ENCODE results near the gene ZFAND4.

DNA sequence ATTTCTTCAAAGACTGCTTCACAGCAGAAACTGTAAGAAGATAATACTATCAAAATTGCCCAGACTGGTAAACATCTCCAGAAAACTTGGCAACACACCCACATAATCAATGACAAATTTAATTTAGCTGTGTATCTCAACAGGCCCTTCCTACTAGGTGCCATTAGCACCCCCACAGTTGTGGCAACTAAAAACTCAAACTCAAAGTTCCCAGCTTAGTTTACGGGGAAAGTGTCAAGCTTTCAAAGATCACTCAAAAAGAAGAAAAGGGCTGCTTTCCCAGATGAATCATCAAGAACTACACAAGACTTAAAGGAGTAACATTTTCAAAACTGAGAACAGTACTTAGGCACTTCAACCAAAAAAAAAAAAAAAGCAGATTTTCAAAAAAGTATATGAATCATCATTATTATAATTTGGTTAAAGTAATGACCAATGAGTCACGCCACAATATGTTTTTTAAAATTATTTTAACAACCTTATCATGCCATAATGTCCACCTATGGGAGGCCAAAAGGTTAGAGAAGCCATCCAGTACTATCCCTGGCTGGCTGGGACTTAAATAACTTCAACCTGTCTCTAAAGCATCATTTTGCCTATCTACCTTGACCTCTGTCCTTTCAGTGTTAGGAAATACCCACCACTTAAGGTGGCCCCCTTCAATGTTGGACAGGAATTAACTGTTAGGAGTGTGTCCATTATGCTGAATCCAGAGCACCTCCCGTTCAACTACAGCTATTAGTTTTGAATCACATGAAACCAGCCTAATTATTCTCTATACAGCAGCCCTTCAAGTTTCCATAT lies 90.8 kb downstream of the ZFAND4 start:
- TF ChIP-seq, protein P1, sequence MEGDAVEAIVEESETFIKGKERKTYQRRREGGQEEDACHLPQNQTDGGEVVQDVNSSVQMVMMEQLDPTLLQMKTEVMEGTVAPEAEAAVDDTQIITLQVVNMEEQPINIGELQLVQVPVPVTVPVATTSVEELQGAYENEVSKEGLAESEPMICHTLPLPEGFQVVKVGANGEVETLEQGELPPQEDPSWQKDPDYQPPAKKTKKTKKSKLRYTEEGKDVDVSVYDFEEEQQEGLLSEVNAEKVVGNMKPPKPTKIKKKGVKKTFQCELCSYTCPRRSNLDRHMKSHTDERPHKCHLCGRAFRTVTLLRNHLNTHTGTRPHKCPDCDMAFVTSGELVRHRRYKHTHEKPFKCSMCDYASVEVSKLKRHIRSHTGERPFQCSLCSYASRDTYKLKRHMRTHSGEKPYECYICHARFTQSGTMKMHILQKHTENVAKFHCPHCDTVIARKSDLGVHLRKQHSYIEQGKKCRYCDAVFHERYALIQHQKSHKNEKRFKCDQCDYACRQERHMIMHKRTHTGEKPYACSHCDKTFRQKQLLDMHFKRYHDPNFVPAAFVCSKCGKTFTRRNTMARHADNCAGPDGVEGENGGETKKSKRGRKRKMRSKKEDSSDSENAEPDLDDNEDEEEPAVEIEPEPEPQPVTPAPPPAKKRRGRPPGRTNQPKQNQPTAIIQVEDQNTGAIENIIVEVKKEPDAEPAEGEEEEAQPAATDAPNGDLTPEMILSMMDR (IDR thresholded peaks at IDR 0.05), result no peak
- TF ChIP-seq JUN (CRISPR knock-in tag; IDR thresholded peaks at IDR 0.05) (no peak), SP1 (CRISPR knock-in tag; conservative IDR thresholded peaks at IDR 0.05) (no peak), ZNF121 (CRISPR knock-in tag; IDR thresholded peaks at IDR 0.05) (no peak), CREB1 (CRISPR knock-in tag; IDR thresholded peaks at IDR 0.05) (no peak), NR3C1 (CRISPR knock-in tag; conservative IDR thresholded peaks at IDR 0.05; ENCODE audit: low read depth) (no peak), NFE2L1 (CRISPR knock-in tag; IDR thresholded peaks at IDR 0.05) (no peak), ATF1 (CRISPR knock-in tag; IDR thresholded peaks at IDR 0.05) (no peak)
- TF ChIP-seq, protein P2, sequence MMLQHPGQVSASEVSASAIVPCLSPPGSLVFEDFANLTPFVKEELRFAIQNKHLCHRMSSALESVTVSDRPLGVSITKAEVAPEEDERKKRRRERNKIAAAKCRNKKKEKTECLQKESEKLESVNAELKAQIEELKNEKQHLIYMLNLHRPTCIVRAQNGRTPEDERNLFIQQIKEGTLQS (CRISPR knock-in tag; conservative IDR thresholded peaks at IDR 0.05), result no peak
- TF ChIP-seq, protein P3, sequence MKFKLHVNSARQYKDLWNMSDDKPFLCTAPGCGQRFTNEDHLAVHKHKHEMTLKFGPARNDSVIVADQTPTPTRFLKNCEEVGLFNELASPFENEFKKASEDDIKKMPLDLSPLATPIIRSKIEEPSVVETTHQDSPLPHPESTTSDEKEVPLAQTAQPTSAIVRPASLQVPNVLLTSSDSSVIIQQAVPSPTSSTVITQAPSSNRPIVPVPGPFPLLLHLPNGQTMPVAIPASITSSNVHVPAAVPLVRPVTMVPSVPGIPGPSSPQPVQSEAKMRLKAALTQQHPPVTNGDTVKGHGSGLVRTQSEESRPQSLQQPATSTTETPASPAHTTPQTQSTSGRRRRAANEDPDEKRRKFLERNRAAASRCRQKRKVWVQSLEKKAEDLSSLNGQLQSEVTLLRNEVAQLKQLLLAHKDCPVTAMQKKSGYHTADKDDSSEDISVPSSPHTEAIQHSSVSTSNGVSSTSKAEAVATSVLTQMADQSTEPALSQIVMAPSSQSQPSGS (CRISPR knock-in tag; IDR thresholded peaks at IDR 0.05; ENCODE audit: borderline replicate concordance, low read depth), result no peak
- TF ChIP-seq, protein P4, sequence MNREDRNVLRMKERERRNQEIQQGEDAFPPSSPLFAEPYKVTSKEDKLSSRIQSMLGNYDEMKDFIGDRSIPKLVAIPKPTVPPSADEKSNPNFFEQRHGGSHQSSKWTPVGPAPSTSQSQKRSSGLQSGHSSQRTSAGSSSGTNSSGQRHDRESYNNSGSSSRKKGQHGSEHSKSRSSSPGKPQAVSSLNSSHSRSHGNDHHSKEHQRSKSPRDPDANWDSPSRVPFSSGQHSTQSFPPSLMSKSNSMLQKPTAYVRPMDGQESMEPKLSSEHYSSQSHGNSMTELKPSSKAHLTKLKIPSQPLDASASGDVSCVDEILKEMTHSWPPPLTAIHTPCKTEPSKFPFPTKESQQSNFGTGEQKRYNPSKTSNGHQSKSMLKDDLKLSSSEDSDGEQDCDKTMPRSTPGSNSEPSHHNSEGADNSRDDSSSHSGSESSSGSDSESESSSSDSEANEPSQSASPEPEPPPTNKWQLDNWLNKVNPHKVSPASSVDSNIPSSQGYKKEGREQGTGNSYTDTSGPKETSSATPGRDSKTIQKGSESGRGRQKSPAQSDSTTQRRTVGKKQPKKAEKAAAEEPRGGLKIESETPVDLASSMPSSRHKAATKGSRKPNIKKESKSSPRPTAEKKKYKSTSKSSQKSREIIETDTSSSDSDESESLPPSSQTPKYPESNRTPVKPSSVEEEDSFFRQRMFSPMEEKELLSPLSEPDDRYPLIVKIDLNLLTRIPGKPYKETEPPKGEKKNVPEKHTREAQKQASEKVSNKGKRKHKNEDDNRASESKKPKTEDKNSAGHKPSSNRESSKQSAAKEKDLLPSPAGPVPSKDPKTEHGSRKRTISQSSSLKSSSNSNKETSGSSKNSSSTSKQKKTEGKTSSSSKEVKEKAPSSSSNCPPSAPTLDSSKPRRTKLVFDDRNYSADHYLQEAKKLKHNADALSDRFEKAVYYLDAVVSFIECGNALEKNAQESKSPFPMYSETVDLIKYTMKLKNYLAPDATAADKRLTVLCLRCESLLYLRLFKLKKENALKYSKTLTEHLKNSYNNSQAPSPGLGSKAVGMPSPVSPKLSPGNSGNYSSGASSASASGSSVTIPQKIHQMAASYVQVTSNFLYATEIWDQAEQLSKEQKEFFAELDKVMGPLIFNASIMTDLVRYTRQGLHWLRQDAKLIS (CRISPR knock-in tag; IDR thresholded peaks at IDR 0.05; ENCODE audit: borderline replicate concordance), result no peak
- TF ChIP-seq, protein P5, sequence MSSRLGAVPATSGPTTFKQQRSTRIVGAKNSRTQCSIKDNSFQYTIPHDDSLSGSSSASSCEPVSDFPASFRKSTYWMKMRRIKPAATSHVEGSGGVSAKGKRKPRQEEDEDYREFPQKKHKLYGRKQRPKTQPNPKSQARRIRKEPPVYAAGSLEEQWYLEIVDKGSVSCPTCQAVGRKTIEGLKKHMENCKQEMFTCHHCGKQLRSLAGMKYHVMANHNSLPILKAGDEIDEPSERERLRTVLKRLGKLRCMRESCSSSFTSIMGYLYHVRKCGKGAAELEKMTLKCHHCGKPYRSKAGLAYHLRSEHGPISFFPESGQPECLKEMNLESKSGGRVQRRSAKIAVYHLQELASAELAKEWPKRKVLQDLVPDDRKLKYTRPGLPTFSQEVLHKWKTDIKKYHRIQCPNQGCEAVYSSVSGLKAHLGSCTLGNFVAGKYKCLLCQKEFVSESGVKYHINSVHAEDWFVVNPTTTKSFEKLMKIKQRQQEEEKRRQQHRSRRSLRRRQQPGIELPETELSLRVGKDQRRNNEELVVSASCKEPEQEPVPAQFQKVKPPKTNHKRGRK (CRISPR knock-in tag; IDR thresholded peaks at IDR 0.05; ENCODE audit: borderline replicate concordance), result no peak
- TF ChIP-seq, protein P6, sequence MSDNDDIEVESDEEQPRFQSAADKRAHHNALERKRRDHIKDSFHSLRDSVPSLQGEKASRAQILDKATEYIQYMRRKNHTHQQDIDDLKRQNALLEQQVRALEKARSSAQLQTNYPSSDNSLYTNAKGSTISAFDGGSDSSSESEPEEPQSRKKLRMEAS (CRISPR knock-in tag; IDR thresholded peaks at IDR 0.05), result no peak
- TF ChIP-seq, protein P7, sequence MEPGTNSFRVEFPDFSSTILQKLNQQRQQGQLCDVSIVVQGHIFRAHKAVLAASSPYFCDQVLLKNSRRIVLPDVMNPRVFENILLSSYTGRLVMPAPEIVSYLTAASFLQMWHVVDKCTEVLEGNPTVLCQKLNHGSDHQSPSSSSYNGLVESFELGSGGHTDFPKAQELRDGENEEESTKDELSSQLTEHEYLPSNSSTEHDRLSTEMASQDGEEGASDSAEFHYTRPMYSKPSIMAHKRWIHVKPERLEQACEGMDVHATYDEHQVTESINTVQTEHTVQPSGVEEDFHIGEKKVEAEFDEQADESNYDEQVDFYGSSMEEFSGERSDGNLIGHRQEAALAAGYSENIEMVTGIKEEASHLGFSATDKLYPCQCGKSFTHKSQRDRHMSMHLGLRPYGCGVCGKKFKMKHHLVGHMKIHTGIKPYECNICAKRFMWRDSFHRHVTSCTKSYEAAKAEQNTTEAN (CRISPR knock-in tag; IDR thresholded peaks at IDR 0.05), result no peak
